Measurements from ENCODE around the gene C2orf42.
"Not testable (repeated sequence)": the region's sequence is repeated elsewhere in the genome, so short reads cannot be mapped to it uniquely, and the experiment has no call there.

The C2orf42 gene

GRCh38 chr2:70102323-70102905 is 88.4 kb downstream of the C2orf42 start:
- DNase-seq, result not testable (repeated sequence)

GRCh38 chr2:70101686-70102085 is 89.1 kb downstream of the C2orf42 start:
- not testable (repeated sequence) for DNase-seq

- no peak for DNase-seq
Measured at GRCh38 chr2:70101174-70101573, 89.6 kb downstream of the C2orf42 start.
